Fibroblast of upper back skin (primary cell): ENCODE results near the gene GJD3.
A peak's percentile ranks its signal among the peaks of the same experiment; 100 is the strongest.

Experiments
- DNase-seq: peaks from one replicate; pipeline ENCODE4 v3.0.0-alpha.2; 2013

The GJD3 gene

DNA sequence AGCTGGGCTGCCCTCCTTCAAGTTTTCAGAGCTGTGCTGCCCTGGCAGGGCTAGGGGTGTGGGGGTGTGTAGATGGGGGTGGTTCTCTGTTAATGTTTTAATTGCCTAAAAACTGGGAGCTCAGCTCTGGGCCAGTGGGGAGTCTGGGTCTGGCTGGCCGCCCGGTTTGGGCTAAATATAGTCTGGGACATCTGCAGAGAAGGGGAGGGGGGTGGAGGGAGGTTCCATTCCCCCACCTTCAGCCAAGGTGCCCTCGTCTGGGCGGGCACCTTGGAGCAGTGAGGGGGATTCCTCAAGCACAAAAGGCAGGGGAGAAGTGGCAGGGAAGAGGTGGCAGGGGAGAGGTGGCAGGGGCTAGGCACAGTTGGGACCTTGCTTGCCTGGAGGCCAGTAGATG is 42.6 kb downstream of the GJD3 start:
- no peak for DNase-seq

DNA sequence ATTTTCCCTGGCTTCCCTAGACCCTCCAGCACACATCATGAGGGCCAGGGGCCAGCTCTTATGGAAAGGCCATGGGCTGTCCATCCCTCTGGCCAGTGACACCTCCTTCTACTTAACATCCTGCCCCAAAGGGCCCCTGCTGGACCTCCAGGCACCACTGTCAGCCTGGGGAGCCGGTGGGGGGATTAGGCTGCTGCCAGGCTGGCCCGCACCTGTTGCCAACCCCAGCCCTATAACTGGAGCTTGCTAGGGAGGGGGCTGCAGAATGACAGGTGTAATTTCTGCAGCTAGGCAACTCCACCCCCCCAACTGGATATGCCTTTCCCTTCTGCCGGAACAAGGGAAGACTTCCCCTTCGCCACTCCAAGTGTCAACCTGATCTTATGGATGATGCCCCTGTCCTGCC is 43.0 kb downstream of the GJD3 start:
- DNase-seq, result no peak

DNA sequence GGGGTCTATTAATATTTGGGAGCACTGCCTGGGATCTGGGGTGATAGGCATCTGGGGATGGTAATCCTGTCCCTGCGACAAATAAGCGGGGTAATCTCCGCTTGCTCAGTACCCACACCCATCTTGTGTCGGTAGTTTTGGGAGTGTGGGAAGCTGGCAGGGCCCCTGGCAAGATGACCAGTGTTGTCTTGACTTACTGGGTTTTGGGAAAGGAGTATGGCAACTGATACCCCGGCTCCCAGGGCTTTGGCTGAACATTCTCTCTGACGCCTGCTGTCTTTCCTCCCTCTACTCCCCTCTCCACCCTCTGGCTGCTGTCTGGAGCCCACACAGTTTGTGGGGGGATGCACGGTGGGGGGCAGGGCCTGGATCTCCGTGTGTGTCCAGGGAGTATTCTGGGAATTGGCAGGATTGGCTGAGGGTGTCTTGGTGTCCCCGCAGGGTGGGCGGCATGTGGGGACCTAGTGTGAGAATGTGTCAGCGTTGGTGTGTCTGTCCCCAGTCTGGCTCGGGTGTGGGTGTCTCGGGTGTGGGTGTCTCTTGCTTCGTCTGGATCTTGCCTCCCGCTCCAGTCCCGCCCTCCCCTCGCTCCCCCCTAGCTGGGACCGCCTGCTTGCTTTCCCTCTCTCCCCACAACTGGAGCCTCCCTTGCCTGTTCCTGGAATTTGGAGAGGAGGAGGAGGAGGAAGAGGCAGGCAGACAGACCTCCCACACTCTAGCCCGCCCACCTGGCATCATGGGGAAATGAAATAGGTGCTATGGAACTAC is 43.6 kb downstream of the GJD3 start:
- DNase-seq, result peak; percentile 78

DNA sequence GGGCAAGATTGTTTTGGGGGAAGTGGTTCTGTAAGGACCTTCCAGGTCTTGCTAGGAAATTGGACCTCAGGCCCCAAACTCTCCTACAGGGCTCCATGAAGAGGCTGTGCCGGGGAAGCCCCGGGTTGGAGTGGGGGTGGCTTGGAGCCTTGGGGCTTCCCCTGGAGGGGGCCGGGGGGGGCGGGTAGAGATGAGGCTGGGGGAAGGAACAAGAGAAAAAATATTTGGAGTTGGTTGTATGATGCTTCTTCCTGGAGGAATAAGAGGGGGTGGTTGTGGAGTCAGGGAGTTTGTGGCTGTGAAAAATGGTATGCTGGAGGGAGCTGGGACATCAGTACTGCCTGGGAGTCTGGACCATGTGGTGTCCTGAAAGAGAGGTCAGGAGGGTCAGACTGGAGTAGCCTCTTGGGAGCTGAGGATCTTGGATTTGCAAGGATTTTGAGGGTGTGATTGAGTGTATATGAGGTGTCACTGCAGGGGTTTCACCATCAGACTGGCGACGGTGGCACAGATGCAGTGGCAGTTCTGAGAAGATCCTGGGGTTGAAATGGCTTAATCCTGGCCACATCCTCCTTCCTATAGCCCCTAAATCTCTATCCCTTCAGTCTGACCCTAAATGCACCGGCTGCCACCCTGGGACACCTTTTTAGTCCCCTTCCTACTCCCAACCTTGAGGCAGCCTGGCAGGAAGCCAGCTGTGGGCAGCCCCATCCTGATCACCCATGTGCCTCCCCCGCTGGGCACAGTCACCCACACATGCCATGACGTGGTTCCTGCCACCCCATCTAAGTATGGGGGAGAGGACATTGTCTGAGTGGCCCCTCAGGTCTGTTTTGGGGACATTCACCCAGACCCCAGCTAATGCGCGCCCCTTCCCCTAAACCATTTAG is 44.6 kb downstream of the GJD3 start:
- DNase-seq, result no peak

DNA sequence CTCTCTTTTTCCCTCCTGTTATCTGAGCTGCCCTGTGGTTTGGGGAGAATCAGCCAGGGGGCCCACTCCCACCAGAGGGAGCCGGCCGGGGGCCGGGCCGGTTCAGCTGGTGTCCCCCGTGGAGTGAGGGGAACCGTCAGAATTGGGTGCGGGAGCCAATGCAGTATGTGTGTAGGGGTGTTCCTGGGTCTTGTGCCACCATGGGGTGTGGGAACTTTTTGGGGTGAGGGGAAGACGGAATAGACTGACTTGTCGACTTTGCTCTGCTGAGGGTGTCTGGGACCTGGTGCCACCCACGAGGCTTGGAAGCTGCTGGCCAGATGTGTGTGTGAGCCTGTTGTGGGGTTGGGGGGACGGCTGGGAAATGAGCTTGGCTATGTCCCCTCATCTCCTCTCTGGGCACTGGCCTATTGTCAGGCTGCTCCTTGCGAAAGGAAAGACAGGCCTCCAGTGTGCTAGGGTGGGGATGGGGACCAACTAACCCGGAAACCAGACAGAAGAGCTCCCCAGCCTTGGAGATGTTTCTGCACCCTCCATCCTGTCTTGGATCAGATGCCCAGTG is 45.6 kb downstream of the GJD3 start:
- no peak for DNase-seq

DNA sequence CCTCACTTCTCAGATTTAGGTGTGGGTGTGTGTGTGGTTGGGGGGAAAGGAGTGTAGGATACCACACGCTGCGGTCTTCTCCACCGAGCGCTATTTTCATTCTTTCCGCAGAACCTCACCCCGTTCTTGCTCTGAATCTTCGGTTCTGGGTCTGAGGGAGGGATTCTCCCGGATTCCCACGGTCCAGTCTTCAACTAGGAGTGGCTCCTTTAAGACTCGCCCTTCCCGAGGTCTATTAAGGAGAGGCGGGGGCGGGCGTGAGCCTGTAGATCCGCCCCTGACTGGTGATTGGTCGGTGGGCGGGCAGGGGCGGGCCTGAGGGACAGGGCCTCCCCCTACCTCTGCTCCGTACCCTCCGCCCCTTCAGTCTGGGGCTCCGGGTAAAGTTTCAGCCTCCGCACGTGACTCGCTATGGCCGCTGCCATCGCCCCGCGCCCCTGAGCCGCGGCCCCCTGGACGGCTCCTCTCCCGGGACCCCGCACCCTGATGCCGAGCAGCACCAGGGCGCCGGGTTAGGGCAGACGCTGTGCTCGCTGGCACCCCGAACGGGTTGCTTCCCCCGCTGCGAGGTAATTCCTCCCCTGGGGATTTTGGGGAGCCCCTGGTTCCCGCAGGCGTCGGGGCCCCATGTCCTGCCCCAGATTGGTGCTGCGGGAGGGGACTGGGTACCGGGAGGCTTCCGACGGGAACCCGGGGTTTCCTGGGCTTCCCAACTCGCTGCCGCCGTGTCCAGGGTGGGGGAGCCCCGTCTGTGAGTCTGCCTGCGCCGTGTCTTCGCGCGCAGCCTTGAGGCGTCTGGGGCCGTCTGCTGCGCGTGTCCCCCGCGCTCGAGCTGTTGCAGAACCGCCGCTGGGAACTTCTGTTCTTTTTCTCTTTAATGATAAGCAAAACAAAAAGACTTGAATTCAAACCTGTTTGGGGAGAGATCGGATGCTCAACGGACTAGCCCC is 46.4 kb downstream of the GJD3 start:
- DNase-seq, result peak; percentile 96

DNA sequence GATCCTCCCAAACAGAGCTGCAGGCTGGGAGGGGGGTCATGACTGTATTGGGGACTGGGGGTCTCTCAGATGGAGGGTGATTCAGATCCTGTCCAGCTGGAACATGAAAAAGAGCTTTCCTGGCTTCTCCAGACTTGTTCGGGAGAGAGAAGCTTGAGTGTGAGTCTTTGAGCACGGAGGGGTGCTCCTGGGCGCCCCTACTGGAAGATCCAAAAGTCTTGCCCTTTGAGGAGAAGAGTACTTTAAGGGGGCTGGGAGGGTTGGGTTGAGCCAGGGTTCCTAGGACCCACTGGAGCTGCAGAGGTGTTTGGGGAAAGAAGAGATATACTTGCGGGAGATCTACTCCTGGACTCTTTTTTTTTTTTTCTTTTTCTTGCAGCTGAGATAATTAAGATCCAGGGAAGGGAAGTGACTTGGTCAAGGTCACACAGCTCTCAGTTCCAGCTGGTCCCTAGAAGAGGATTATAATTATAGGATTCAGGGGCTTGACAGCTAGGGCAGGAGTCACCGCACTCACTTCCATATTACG is 47.1 kb downstream of the GJD3 start:
- DNase-seq, result peak; percentile 77

DNA sequence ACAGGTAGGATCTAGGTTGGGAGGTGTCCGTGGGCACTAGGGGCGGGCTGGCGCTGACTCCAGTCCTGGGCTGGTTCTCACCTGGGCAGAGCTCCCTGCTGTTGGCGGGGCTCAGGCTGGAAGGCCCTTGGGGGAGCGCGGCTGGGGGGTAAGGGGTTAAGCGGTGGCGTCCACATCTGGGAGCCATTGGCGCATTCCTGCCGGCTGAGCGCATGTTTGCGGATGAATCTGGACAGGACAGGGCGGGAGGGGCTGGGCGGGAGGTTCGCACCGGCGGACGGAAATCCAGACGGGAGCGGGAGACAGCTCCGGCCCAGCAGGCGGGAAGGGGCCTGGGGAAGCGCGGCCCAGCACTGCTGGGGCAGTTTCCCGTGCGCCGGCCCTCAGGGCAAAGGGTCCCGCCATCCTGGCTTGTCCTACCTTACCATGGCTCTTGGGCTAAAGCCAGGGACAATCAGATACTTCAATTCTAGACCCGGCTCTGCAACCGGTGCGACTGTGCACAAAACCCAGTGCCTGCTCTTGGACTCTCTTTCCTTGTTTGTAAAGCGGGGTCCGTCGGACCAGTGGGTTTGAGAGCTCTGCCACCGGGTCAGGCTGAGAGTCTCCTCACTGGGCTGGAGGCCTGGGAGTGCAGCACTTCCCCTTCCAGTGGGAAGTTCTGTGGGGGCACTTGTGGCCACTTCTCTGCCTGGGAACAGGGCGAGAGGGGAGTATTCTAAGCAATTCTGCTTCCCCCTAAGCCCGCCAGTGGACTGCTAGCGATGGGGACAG is 47.8 kb downstream of the GJD3 start:
- peak; percentile 82 for DNase-seq

DNA sequence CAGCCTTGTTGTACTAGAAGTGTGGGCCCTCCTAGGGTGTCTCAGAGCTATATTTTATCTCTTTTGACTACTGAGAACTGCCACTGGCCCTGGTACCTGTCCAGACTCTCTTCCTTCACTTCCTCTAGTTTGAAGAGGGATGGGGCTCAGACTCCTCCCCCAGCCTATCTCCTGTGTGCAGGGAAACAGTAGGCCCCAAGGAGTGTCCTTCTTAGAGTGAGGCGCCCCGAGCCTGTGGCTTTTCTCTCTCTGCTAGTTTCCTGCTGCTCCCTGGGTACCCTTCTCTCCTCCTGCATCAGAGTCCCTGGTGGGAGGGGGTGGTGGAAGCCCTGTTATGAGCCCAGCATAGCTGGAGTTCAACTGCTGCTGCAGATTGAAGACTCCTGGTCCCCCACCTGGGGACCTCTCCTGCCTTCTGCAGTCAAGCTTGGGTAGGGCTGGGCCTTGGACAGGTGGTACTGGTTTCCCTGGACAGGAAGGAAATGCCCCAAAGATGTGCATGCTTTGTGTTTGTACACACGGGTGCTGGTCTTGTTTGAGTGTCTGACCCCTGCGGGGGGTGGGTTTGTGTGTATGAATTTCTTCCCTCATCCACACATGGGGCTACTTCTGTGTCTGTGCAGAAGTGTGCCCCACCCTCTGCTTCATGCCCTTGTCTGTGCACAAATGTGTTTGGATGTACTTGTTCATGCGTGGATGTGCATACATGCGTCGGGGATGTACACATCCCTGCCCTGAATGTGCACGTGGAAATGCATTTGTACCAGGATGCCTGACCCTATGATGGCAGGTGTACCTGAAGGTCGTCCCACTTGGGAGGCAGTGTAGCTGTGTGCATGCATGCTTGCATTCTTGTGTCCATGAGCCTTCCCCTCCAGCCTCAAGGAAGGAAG is 48.6 kb downstream of the GJD3 start:
- no peak for DNase-seq

DNA sequence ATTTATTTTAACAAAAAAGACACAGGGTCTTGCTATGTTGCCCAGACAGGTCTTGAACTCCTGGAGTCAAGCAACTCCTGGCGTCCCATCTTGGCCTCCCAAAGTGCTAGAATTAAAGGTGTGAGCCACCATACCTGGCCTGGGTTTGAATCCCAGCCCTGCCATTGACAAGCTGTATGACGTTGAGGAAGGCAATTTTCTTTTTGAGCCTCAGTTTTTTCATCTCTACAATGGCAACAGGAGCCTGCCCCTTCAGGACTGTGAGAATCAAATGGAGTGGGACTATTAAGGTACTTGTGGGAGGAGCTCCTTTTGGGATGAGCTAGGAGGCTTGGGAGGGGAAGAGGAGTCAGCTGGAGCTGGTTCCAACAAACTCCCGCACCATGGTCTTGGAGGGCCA is 49.3 kb downstream of the GJD3 start:
- DNase-seq, result no peak

DNA sequence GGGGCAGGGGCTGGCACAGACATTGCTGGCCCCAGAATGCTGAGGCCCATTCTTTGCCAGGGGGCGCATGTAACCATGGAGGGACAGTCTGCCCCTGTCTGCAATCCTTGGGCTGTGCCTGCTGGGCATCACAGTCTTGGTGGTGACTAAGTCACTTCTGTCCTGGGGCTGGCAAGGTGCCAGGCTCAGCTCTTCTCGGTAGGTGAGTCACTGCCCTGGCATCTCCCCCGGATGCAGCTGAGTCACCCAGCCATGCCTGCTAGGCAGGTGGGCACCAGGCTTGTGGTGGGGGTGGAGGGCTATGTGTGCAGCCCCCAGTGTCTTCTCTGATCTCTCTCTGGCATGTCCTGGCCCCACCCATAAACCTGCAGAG is 50.0 kb downstream of the GJD3 start:
- peak; percentile 83 for DNase-seq

DNA sequence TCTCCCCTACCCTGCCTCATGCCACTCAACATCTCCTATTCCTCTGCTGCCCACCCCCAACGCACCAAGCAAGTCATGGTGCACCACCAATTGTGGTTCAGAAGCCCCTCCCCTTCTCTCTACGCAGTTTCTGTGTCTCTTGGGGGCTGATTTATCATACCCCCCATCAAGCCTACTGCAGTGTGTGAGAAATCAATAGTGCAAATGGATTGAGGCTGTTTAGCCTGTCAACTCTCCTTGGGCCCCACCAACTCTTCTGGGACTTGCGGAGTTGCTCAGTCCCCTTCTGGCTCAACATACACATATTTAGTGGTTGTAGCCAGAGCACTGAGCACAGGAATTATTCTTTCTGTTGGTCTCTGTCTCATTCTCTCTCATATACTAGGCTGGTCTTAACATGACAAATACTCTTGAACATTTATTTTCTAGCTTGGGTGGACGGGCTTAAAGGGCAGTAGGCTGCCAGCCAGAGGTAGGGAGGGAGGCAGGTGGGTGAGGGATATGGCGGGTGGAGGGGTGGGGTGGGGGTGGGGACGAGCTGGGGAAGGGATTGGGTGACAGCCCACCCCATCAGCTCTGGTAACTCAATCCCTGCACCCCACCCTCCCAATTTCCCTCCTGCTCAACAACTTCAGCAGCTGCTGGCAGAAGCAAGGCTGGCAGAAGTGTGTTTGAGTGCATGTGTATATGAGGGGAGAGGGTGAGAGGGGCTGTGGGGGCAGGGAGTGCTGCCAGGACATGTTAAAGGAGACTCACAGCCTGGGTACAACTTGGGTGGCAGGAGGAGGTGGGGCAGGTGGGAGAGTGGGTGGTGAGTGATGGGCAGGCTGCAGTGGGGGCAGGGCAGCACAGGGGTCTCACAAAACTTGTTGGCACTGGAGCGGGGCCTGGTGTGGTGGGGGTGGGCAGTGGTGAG is 50.6 kb downstream of the GJD3 start:
- peak; percentile 73 for DNase-seq
